H1 (cell line): ENCODE measurements around the gene SPPL3. TPM values are rescaled to one million over a fixed set of nuclear protein-coding genes. Genes with fewer than 3 reads are reported as not detected.

Experiments
- polyA plus RNA-seq, 7 experiments: library from polyadenylated mRNA; depleted of rRNA in 3 of 7; stranded (reverse) in 5 of 7; unstranded in 2 of 7; fragments of >200 nt in 5 of 7; fragments of 200-250 nt in 2 of 7; gene quantifications; 1 replicate in 5 of 7; 2 replicates in 1 of 7; 4 replicates in 1 of 7; pipeline versions ENCODE4 v1.2.1 to v1.2.3, GENCODE V29; 2011 to 2013; ENCODE audit warnings: missing spikeins in 2 of 7, mixed read lengths in 2 of 7
- total RNA-seq: library from RNA; stranded (reverse); fragmentation: NEBNext Ultra II Directional; extraction: Animal tissue kit (Norgen Biotek cat#: 25700); gene quantifications from 2 replicates; pipeline ENCODE4 v1.2.1, GENCODE V29; 2021
- TF ChIP-seq, protein P1 (sequence below): fragments of 300-600 bp; sonication (generic); IDR thresholded peaks from 2 replicates; pipeline ENCODE4 v1.7.1; 2012; ENCODE audit warnings: low read length, moderate library complexity, mild to moderate bottlenecking, inconsistent platforms; ENCODE audit not compliant: insufficient replicate concordance

SPPL3 gene
- total and polyA plus RNA-seq, 2 of the 8 experiments (the other 6 are each of a cell fraction or from before 2014, with no cell fraction given), result 27.3 to 48.4 TPM

DNA sequence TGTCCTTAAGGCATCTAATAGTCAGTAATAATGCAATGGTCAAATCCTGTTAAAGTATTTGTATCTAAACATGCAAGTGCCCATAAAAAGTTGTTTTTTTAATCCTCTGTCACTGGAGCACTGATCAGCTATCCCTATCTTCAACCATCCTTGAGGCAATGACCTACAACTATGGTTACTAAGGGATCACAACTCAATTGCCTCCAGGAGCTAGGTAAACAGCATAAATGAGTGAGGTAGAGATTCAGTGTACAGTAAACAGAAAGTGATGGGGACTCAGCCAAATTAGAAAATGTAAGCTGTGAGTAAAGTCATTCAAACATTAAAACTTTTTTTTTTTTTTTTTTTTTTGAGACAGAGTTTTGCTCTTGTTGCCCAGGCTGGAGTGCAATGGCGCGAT lies 18.6 kb downstream of the SPPL3 start (continued):
- TF ChIP-seq, protein P1, sequence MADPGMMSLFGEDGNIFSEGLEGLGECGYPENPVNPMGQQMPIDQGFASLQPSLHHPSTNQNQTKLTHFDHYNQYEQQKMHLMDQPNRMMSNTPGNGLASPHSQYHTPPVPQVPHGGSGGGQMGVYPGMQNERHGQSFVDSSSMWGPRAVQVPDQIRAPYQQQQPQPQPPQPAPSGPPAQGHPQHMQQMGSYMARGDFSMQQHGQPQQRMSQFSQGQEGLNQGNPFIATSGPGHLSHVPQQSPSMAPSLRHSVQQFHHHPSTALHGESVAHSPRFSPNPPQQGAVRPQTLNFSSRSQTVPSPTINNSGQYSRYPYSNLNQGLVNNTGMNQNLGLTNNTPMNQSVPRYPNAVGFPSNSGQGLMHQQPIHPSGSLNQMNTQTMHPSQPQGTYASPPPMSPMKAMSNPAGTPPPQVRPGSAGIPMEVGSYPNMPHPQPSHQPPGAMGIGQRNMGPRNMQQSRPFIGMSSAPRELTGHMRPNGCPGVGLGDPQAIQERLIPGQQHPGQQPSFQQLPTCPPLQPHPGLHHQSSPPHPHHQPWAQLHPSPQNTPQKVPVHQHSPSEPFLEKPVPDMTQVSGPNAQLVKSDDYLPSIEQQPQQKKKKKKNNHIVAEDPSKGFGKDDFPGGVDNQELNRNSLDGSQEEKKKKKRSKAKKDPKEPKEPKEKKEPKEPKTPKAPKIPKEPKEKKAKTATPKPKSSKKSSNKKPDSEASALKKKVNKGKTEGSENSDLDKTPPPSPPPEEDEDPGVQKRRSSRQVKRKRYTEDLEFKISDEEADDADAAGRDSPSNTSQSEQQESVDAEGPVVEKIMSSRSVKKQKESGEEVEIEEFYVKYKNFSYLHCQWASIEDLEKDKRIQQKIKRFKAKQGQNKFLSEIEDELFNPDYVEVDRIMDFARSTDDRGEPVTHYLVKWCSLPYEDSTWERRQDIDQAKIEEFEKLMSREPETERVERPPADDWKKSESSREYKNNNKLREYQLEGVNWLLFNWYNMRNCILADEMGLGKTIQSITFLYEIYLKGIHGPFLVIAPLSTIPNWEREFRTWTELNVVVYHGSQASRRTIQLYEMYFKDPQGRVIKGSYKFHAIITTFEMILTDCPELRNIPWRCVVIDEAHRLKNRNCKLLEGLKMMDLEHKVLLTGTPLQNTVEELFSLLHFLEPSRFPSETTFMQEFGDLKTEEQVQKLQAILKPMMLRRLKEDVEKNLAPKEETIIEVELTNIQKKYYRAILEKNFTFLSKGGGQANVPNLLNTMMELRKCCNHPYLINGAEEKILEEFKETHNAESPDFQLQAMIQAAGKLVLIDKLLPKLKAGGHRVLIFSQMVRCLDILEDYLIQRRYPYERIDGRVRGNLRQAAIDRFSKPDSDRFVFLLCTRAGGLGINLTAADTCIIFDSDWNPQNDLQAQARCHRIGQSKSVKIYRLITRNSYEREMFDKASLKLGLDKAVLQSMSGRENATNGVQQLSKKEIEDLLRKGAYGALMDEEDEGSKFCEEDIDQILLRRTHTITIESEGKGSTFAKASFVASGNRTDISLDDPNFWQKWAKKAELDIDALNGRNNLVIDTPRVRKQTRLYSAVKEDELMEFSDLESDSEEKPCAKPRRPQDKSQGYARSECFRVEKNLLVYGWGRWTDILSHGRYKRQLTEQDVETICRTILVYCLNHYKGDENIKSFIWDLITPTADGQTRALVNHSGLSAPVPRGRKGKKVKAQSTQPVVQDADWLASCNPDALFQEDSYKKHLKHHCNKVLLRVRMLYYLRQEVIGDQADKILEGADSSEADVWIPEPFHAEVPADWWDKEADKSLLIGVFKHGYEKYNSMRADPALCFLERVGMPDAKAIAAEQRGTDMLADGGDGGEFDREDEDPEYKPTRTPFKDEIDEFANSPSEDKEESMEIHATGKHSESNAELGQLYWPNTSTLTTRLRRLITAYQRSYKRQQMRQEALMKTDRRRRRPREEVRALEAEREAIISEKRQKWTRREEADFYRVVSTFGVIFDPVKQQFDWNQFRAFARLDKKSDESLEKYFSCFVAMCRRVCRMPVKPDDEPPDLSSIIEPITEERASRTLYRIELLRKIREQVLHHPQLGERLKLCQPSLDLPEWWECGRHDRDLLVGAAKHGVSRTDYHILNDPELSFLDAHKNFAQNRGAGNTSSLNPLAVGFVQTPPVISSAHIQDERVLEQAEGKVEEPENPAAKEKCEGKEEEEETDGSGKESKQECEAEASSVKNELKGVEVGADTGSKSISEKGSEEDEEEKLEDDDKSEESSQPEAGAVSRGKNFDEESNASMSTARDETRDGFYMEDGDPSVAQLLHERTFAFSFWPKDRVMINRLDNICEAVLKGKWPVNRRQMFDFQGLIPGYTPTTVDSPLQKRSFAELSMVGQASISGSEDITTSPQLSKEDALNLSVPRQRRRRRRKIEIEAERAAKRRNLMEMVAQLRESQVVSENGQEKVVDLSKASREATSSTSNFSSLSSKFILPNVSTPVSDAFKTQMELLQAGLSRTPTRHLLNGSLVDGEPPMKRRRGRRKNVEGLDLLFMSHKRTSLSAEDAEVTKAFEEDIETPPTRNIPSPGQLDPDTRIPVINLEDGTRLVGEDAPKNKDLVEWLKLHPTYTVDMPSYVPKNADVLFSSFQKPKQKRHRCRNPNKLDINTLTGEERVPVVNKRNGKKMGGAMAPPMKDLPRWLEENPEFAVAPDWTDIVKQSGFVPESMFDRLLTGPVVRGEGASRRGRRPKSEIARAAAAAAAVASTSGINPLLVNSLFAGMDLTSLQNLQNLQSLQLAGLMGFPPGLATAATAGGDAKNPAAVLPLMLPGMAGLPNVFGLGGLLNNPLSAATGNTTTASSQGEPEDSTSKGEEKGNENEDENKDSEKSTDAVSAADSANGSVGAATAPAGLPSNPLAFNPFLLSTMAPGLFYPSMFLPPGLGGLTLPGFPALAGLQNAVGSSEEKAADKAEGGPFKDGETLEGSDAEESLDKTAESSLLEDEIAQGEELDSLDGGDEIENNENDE, result no peak
- TF ChIP-seq, all 59 proteins: peak for 0
